ENCODE measurements around the gene MYO9A. TPM values are rescaled to one million over a fixed set of nuclear protein-coding genes. Genes with fewer than 3 reads are reported as not detected.

Gene MYO9A
- total RNA-seq, 1 experiment from 2014 or later = 41.6 TPM

- H3K27me3 ChIP-seq (ENCODE audit: control insufficient read depth, insufficient read depth, low read length) = no peaks in the 10 kb centered on the region
- TF ChIP-seq SIN3A (IDR thresholded peaks at IDR 0.05; ENCODE audit: borderline replicate concordance, insufficient read depth, low read depth, low read length) = peak; percentile 96
- no peak for TF ChIP-seq CTCF (IDR thresholded peaks at IDR 0.05)
- 0 out of 4 replicates have a peak, but pooled peaks of 1 of the 2 experiments have one; percentile 10 for TF ChIP-seq REST (IDR thresholded peaks at IDR 0.05; ENCODE audit: insufficient read depth in 1 of 2, low read depth in 2 of 2, low read length in 1 of 2)
- TF ChIP-seq POLR2AphosphoS5 (IDR thresholded peaks at IDR 0.05; ENCODE audit: low read depth, low read length) = peak; percentile 38; the same call in 1 of the 2 replicates
- TF ChIP-seq TCF7L2 (IDR thresholded peaks at IDR 0.05; ENCODE audit: low read depth, low read length) = no peak
- BruUV-seq (replicated peaks) = no TSS peak
- POLR2A ChIA-PET = interaction anchor here (0.5 to 0.6 kb wide), 2 partner anchors 28 to 81 kb away, joined by 3 read pairs; no protein-coding TSS in a partner anchor
- CTCF ChIA-PET = interaction anchor here (0.6 kb wide), 1 partner anchor 1931 kb away, joined by 3 read pairs; no protein-coding TSS in a partner anchor
- peak overlapping the region; percentile 79 for H3K27ac ChIP-seq (ENCODE audit: low read length)
- in situ Hi-C loops (cut with HindIII; ENCODE audit: low pct_unique_long_range_greater_than_20kb, low sequenced_read_pairs) (no loop called here), intact Hi-C loops (cut with micrococcal nuclease; ENCODE audit: unreplicated experiment) (no loop called here)
- ATAC-seq (peak; percentile 92), DNase-seq (ENCODE audit: low read depth, low spot score) (no peak)
- peaks cover 27% of the 10 kb centered on the region for H3K4me1 ChIP-seq (ENCODE audit: control insufficient read depth, insufficient read depth, low read length)
- H3K9me3 ChIP-seq (ENCODE audit: control insufficient read depth, insufficient read depth, low read depth, low read length) = no peaks in the 10 kb centered on the region
- H3K36me3 ChIP-seq (ENCODE audit: control insufficient read depth, insufficient read depth, low read length) = peaks cover 3% of the 10 kb centered on the region; the same call in 1 of the 2 replicates
- peak overlapping the region; percentile 86 to 89 for H3K4me3 ChIP-seq (ENCODE audit: low read depth in 2 of 2, low read length in 2 of 2)
Observed at GRCh38 chr15:72117486-72118016, 399 bp downstream of the MYO9A start.

GRCh38 chr15:72116731-72117485 is 1.0 kb downstream of the MYO9A start:
- ChIA-PET CTCF (interaction anchor here (0.5 kb wide), 1 partner anchor 86 kb away, joined by 4 read pairs; no protein-coding TSS in a partner anchor), POLR2A (no interaction called here)
- in situ Hi-C loops (cut with HindIII; ENCODE audit: low pct_unique_long_range_greater_than_20kb, low sequenced_read_pairs) (no loop called here), intact Hi-C loops (cut with micrococcal nuclease; ENCODE audit: unreplicated experiment) (no loop called here)
- DNase-seq (ENCODE audit: low read depth, low spot score) = no peak
- no peak for TF ChIP-seq CTCF (IDR thresholded peaks at IDR 0.05)
- TF ChIP-seq SIN3A (IDR thresholded peaks at IDR 0.05; ENCODE audit: borderline replicate concordance, insufficient read depth, low read depth, low read length) = 0 out of 2 replicates have a peak, but pooled peaks have one; percentile 16
- peak overlapping the region; percentile 86 to 89 for H3K4me3 ChIP-seq (ENCODE audit: low read depth in 2 of 2, low read length in 2 of 2)
- no peaks in the 10 kb centered on the region for H3K9me3 ChIP-seq (ENCODE audit: control insufficient read depth, insufficient read depth, low read depth, low read length)
- H3K27me3 ChIP-seq (ENCODE audit: control insufficient read depth, insufficient read depth, low read length) = no peaks in the 10 kb centered on the region
- peak overlapping the region; percentile 79 for H3K27ac ChIP-seq (ENCODE audit: low read length)
- no TSS peak for BruUV-seq (replicated peaks)
- H3K4me1 ChIP-seq (ENCODE audit: control insufficient read depth, insufficient read depth, low read length) = peaks cover 27% of the 10 kb centered on the region
- peak; percentile 7 for ATAC-seq
- peaks cover 3% of the 10 kb centered on the region; the same call in 1 of the 2 replicates for H3K36me3 ChIP-seq (ENCODE audit: control insufficient read depth, insufficient read depth, low read length)

All from Panc1 (cell line).